Adipocyte (in vitro differentiated cells): ENCODE measurements around the gene FAM53A.

Experiments used
- DNase-seq: peaks from one replicate; pipeline ENCODE4 v3.0.0-alpha.2; 2015; ENCODE audit warnings: low read depth
- H3K27me3 ChIP-seq: replicated peaks from 2 replicates; pipeline ENCODE4 v1.7.0; 2013; ENCODE audit warnings: mild to moderate bottlenecking, low read length, moderate library complexity; ENCODE audit not compliant: control insufficient read depth, insufficient read depth
- H3K36me3 ChIP-seq: 2 replicates; pipeline ENCODE4 v1.7.0; 2013; ENCODE audit warnings: low read length, mild to moderate bottlenecking, moderate library complexity; ENCODE audit not compliant: control insufficient read depth, insufficient read depth, severe bottlenecking
- H3K4me1 ChIP-seq: 2 replicates; pipeline ENCODE4 v1.7.0; 2013; ENCODE audit warnings: mild to moderate bottlenecking, low read length, moderate library complexity; ENCODE audit not compliant: control insufficient read depth, insufficient read depth
- H3K4me3 ChIP-seq: 2 replicates; pipeline ENCODE4 v1.7.0; 2013; ENCODE audit warnings: mild to moderate bottlenecking, low read length, moderate library complexity
- H3K9ac ChIP-seq: 2 replicates; pipeline ENCODE4 v1.7.0; 2013; ENCODE audit warnings: mild to moderate bottlenecking, low read length, moderate library complexity
- H3K9me3 ChIP-seq: 2 replicates; pipeline ENCODE4 v1.7.0; 2013; ENCODE audit warnings: mild to moderate bottlenecking, low read length, moderate library complexity; ENCODE audit not compliant: control insufficient read depth

Gene FAM53A

DNA sequence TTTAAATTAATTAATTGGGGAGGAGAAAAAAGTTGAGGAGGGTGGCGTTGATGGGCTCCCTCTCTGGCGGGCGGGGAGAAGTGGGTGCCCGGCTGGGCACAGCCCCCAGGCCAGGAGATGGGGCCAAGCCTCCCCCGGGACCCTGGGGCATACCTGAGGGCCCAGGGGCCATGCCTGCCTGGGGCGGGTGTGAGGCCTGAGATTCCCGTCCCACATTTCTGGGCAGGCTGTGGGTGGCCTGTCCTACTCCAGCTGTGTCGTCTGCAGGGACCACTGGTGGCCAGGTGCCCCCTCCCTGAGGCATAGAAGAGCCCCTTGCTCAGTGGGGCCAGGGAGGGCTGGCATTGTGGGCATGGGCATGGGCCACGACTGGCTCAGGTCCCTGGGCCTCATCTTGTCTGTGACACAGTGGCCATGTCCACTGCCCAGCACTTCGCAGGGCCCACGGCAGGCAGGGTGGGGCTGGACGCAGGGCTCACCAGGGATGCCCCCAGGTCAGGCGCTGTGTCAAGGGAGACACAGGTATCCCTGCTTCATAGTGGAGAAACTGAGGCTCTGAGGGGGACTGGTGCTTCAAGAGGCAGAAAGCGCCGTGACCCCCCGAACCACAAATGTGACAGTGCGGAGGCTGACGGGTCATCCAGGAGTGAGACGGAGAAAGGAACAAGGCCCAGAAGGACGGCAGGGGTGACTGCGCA lies 60.1 kb downstream of the FAM53A start:
- Histone ChIP-seq H3K27me3 (peaks cover 3% of the 10 kb centered on the region), H3K4me1 (no peaks in the 10 kb centered on the region), H3K36me3 (no peaks in the 10 kb centered on the region), H3K9ac (no peak overlapping the region), H3K9me3 (no peaks in the 10 kb centered on the region), H3K4me3 (no peak overlapping the region)
- no peak for DNase-seq

- H3K9me3 ChIP-seq, result no peaks in the 10 kb centered on the region
- H3K4me3 ChIP-seq, result no peak overlapping the region
- H3K9ac ChIP-seq, result no peak overlapping the region
- no peak for DNase-seq
- H3K36me3 ChIP-seq, result no peaks in the 10 kb centered on the region
- H3K4me1 ChIP-seq, result no peaks in the 10 kb centered on the region
- H3K27me3 ChIP-seq, result peaks cover 3% of the 10 kb centered on the region
Measured at GRCh38 chr4:1623400-1623799, 60.7 kb downstream of the FAM53A start.

- H3K36me3 ChIP-seq, result no peaks in the 10 kb centered on the region
- no peak overlapping the region for H3K9ac ChIP-seq
- DNase-seq, result no peak
- no peak overlapping the region for H3K4me3 ChIP-seq
- no peaks in the 10 kb centered on the region for H3K4me1 ChIP-seq
- peaks cover 3% of the 10 kb centered on the region for H3K27me3 ChIP-seq
- no peaks in the 10 kb centered on the region for H3K9me3 ChIP-seq
Measured at GRCh38 chr4:1622956-1623355, 61.2 kb downstream of the FAM53A start.

DNA sequence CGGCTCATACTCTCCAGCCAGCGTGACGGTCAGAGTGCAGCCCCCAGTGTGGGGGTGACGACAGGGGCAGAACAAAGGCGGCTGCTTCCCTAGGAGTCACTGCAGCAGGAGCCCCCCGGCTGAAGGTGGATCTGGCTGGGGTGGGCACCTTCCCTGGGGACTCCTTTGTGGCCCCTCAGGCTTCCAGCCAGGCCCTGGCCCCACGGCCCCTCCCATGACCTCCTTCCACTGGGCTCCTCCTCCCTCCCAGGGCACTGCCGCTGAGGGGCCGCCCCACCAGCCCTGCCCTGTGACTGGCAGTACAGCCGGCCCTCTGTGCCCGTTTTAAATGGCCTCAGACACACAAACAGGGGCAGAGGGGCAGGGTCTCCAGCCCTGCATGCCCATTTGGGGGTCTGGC lies 61.9 kb downstream of the FAM53A start:
- H3K4me3 ChIP-seq, result no peak overlapping the region
- H3K36me3 ChIP-seq, result no peaks in the 10 kb centered on the region
- H3K27me3 ChIP-seq, result peaks cover 6% of the 10 kb centered on the region
- peaks cover 4% of the 10 kb centered on the region for H3K9me3 ChIP-seq
- no peaks in the 10 kb centered on the region for H3K4me1 ChIP-seq
- H3K9ac ChIP-seq, result no peak overlapping the region
- no peak for DNase-seq

DNA sequence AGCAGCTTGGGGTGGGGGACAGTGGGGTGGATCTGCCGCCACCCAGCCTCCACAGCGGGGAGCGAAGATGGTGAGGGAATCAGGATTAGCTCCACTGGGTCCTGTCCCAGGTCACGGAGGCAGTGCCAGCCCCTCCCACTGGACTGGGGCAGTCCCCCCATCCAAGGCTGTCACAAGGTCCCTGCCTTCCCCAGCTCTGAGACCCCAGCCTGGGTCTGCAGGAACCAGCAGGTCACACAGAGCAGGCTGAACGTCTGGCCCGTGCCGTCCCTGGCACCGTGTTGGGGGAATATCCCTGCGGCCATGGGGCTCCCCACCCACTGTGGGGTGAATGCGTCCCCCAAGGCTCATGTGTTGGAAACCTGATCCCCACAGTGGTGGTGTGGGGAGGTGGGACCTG lies 62.6 kb downstream of the FAM53A start:
- peaks cover 6% of the 10 kb centered on the region for H3K4me1 ChIP-seq
- no peak overlapping the region for H3K9ac ChIP-seq
- H3K27me3 ChIP-seq, result peaks cover 6% of the 10 kb centered on the region
- no peaks in the 10 kb centered on the region for H3K36me3 ChIP-seq
- H3K9me3 ChIP-seq, result peaks cover 4% of the 10 kb centered on the region
- no peak overlapping the region for H3K4me3 ChIP-seq
- no peak for DNase-seq

GRCh38 chr4:1619151-1619672 lies 64.9 kb downstream of the FAM53A start:
- H3K4me3 ChIP-seq, result no peak overlapping the region
- peaks cover 4% of the 10 kb centered on the region for H3K9me3 ChIP-seq
- no peaks in the 10 kb centered on the region for H3K36me3 ChIP-seq
- peaks cover 6% of the 10 kb centered on the region for H3K27me3 ChIP-seq
- H3K9ac ChIP-seq, result no peak overlapping the region
- no peak for DNase-seq
- peaks cover 14% of the 10 kb centered on the region for H3K4me1 ChIP-seq

- no peak overlapping the region for H3K4me3 ChIP-seq
- H3K4me1 ChIP-seq, result peaks cover 14% of the 10 kb centered on the region
- DNase-seq, result no peak
Measured at GRCh38 chr4:1618438-1618837, 65.7 kb downstream of the FAM53A start.

GRCh38 chr4:1616557-1616930 lies 67.6 kb downstream of the FAM53A start:
- peak overlapping the region; percentile 35 for H3K4me3 ChIP-seq
- no peak overlapping the region for H3K9ac ChIP-seq
- peaks cover 14% of the 10 kb centered on the region for H3K4me1 ChIP-seq
- DNase-seq, result no peak
- H3K36me3 ChIP-seq, result no peaks in the 10 kb centered on the region
- peaks cover 4% of the 10 kb centered on the region for H3K9me3 ChIP-seq
- H3K27me3 ChIP-seq, result peaks cover 12% of the 10 kb centered on the region

More at GRCh38 chr4:1618438-1618837, 65.7 kb downstream of the FAM53A start:
- no peaks in the 10 kb centered on the region for H3K36me3 ChIP-seq
- no peak overlapping the region for H3K9ac ChIP-seq
- peaks cover 6% of the 10 kb centered on the region for H3K27me3 ChIP-seq
- peaks cover 4% of the 10 kb centered on the region for H3K9me3 ChIP-seq

DNA sequence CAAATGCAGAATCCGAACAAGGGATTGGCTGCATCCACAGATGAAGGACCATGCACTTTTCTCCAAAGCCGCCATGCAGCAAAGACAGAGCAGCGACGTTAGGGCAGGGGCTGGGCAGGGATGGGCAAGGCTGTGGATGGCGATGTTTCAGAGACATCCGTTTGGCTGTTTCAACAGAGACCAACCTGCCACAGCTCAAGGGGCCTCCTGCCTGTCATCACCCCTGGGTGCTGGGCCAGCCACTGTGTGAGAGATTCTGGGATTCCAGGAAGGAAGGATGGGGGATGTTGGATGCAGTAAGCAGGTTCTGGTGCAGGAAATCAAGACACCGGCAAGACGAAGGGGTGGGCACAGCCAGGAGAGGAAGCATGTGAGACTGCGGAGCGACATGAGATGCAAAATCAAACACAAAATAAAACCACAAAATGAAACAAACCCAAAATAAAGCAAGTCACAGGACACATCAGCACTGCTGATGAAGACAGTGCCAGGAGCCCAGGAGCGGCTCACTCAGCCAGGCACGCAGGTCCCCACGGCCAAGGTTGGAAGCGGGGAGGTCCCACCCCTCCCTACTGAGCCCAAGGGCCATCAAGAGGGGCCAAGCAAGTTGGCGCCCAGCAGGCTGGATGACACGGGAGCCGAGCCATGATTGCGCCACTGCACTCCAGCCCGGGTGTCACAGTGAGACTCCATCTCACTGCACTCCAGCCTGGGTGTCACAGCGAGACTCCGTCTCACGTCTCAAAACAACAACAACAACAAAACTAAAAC lies 68.1 kb downstream of the FAM53A start:
- Histone ChIP-seq H3K9me3 (peaks cover 4% of the 10 kb centered on the region), H3K9ac (no peak overlapping the region), H3K36me3 (no peaks in the 10 kb centered on the region), H3K4me1 (peaks cover 14% of the 10 kb centered on the region), H3K4me3 (peak overlapping the region; percentile 35), H3K27me3 (peaks cover 11% of the 10 kb centered on the region)
- DNase-seq, result no peak

DNA sequence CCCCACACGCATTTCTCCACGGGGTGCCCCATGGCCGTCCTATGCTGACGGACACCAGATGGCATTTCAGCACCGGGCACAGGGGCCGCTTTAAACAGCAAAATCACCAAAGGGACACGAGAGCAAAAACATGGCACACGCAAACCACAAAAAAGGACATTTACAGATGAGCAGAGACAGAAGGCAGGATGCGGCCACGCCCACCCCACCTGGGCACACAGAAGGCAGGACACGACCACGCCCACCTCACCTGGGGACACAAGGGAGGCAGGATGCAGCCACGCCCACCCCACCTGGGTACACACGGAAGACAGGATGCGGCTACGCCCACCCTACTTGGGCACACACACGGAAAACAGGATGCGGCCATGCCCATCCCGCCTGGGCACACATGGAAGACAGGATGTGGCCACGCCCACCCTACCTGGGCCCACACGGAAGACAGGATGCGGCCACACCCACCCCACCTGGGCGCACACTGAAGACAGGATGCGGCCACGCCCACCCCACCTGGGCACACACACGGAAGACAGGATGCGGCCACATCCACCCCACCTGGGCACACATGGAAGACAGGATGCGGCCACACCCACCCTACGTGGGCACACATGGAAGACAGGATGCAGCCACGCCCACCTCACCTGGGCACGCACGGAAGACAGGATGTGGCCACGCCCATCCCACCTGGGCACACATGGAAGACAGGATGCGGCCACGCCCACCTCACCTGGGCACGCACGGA lies 69.1 kb downstream of the FAM53A start:
- H3K36me3 ChIP-seq, result no peaks in the 10 kb centered on the region
- H3K9me3 ChIP-seq, result peaks cover 4% of the 10 kb centered on the region
- H3K9ac ChIP-seq, result no peak overlapping the region
- H3K4me1 ChIP-seq, result peaks cover 14% of the 10 kb centered on the region
- H3K27me3 ChIP-seq, result peaks cover 11% of the 10 kb centered on the region
- no peak overlapping the region for H3K4me3 ChIP-seq
- no peak for DNase-seq

GRCh38 chr4:1614502-1614853 lies 69.6 kb downstream of the FAM53A start:
- Histone ChIP-seq H3K4me1 (peaks cover 14% of the 10 kb centered on the region), H3K4me3 (no peak overlapping the region), H3K9ac (no peak overlapping the region), H3K9me3 (peaks cover 4% of the 10 kb centered on the region), H3K36me3 (no peaks in the 10 kb centered on the region), H3K27me3 (peaks cover 11% of the 10 kb centered on the region)
- no peak for DNase-seq
